ENCODE results near the gene KCNB1. TPM values are rescaled to one million over a fixed set of nuclear protein-coding genes. Genes with fewer than 3 reads are reported as not detected.

The KCNB1 gene
- total RNA-seq, 1 experiment from 2014 or later: 0.68 TPM

- Histone ChIP-seq H4K5ac (ENCODE audit: insufficient read length, low read depth, low read length) (no peak overlapping the region), H2AK5ac (ENCODE audit: insufficient read length, low read length) (no peak overlapping the region), H3K79me2 (ENCODE audit: insufficient read depth, low read length) (no peaks in the 10 kb centered on the region), H2AFZ (ENCODE audit: low read length) (no peak overlapping the region), H4K91ac (ENCODE audit: insufficient read length, low read depth, low read length) (no peak overlapping the region), H3K4me1 (ENCODE audit: insufficient read depth, low read length) (no peaks in the 10 kb centered on the region), H3K14ac (ENCODE audit: insufficient read depth, low read length) (no peak overlapping the region), H2BK20ac (ENCODE audit: low read depth, low read length, poor library complexity, severe bottlenecking) (no peak overlapping the region), H3K9me3 (ENCODE audit: control insufficient read depth, low read depth, low read length) (no peaks in the 10 kb centered on the region), H2BK120ac (ENCODE audit: low read depth, low read length, poor library complexity, severe bottlenecking) (no peak overlapping the region), H3K56ac (ENCODE audit: insufficient read length, low read depth, low read length) (no peak overlapping the region), H3K27me3 (ENCODE audit: insufficient read depth, low read length) (no peaks in the 10 kb centered on the region; the same call in 1 of the 2 replicates), H3K9ac (ENCODE audit: extremely low read depth, insufficient read length, low read length) (no peak overlapping the region), H4K8ac (replicated peaks; ENCODE audit: insufficient read length, low read depth, low read length) (no peak overlapping the region), H2BK12ac (ENCODE audit: insufficient read length, low read depth, low read length) (no peak overlapping the region), H3T11ph (ENCODE audit: low read length) (no peak overlapping the region), H2BK5ac (ENCODE audit: insufficient read length, low read length) (no peak overlapping the region), H3K18ac (ENCODE audit: insufficient read length, low read depth, low read length) (no peak overlapping the region), H3K23me2 (ENCODE audit: insufficient read length, low read depth, low read length, poor library complexity, severe bottlenecking) (no peaks in the 10 kb centered on the region), H3K4ac (ENCODE audit: low read depth, low read length) (no peak overlapping the region), H2BK15ac (ENCODE audit: low read depth, low read length) (no peak overlapping the region), H3K23ac (ENCODE audit: insufficient read length, low read depth, low read length) (no peak overlapping the region), H3K27ac (ENCODE audit: insufficient read length, low read depth, low read length) (no peak overlapping the region), H3K4me2 (ENCODE audit: insufficient read depth, insufficient read length, low read length) (no peak overlapping the region), H4K20me1 (ENCODE audit: control insufficient read depth, insufficient read depth, insufficient read length) (no peaks in the 10 kb centered on the region), H3K79me1 (ENCODE audit: insufficient read depth, low read depth, low read length, poor library complexity, severe bottlenecking) (no peaks in the 10 kb centered on the region)
- no CpG with 5 or more reads among the region's 10 CpGs for WGBS (ENCODE audit: extremely low coverage, insufficient read length, low lambda C conversion rate)
- Mint-ChIP-seq H3K27me3 (ENCODE audit: low read depth) (peaks cover 8% of the 10 kb centered on the region), H3K27ac (no peak overlapping the region; a peak in 1 of 7 replicates), H3K4me3 (no peak overlapping the region), H3K9me3 (no peaks in the 10 kb centered on the region), H3K36me3 (ENCODE audit: insufficient read depth in 1 of 3, low read depth in 3 of 3) (no peaks in the 10 kb centered on the region), H3K4me1 (no peaks in the 10 kb centered on the region)
- no peak for TF ChIP-seq CTCF (conservative IDR thresholded peaks at IDR 0.05)
- no peak for DNase-seq
Measured at GRCh38 chr20:49433333-49433732, 49.1 kb downstream of the KCNB1 start.

All from H9 (cell line).